Ishikawa (cell line): ENCODE data around the gene DCHS2.

Experiments
- CEBPB ChIP-seq: IDR thresholded peaks from 2 replicates; pipeline ENCODE4 v1.6.1; 2012
- EGR1 ChIP-seq: IDR thresholded peaks from 2 replicates; pipeline ENCODE4 v1.6.1; 2012
- EP300 ChIP-seq: IDR thresholded peaks from 2 replicates; pipeline ENCODE4 v1.6.1; 2012; ENCODE audit warnings: borderline replicate concordance
- FOXM1 ChIP-seq: IDR thresholded peaks from 2 replicates; pipeline ENCODE4 v1.6.1; 2012; ENCODE audit warnings: low read depth, borderline replicate concordance
- NFIC ChIP-seq: IDR thresholded peaks from 2 replicates; pipeline ENCODE4 v1.6.1; 2012
- RAD21 ChIP-seq: IDR thresholded peaks from 2 replicates; pipeline ENCODE4 v1.6.1; 2012; ENCODE audit warnings: low read depth
- TAF1 ChIP-seq: IDR thresholded peaks from 2 replicates; pipeline ENCODE4 v1.6.1; 2012; ENCODE audit warnings: low read depth, mild to moderate bottlenecking
- TCF12 ChIP-seq: IDR thresholded peaks from 2 replicates; pipeline ENCODE4 v1.6.1; 2012; ENCODE audit warnings: low read depth
- YY1 ChIP-seq: IDR thresholded peaks from 2 replicates; pipeline ENCODE4 v1.6.1; 2012; ENCODE audit warnings: low read depth
- ZBTB7A ChIP-seq: IDR thresholded peaks from 2 replicates; pipeline ENCODE4 v1.6.1; 2012; ENCODE audit warnings: low read depth
- TF ChIP-seq, protein P1 (sequence below): IDR thresholded peaks from 2 replicates; pipeline ENCODE4 v1.6.1; 2012
- TF ChIP-seq, protein P2 (sequence below): IDR thresholded peaks from 2 replicates; pipeline ENCODE4 v1.6.1; 2012; ENCODE audit warnings: low read depth, mild to moderate bottlenecking

DNA sequence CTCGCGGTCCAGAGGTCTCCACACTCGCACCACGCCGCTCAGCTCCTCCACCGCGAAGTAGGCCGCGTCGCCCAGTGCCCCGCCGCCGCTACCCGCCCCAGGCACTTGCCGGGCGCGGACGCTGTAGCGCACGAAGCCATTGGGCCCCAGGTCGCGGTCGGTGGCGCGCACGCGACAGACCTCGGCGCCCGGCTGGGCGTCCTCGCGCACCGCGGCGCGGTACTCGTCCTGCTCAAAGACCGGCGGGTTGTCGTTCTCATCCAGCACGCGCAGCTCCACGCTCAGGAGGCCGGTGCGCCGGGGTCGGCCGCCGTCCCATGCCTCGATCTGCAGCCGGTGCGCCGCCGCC, 1.4 kb downstream of the DCHS2 start:
- TF ChIP-seq EGR1, result no peak
- no peak for TF ChIP-seq TAF1
- no peak for TF ChIP-seq EP300
- TF ChIP-seq, protein P1, sequence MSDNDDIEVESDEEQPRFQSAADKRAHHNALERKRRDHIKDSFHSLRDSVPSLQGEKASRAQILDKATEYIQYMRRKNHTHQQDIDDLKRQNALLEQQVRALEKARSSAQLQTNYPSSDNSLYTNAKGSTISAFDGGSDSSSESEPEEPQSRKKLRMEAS, result no peak
- TF ChIP-seq NFIC, result no peak
- no peak for TF ChIP-seq YY1
- TF ChIP-seq RAD21, result no peak
- TF ChIP-seq, protein P2, sequence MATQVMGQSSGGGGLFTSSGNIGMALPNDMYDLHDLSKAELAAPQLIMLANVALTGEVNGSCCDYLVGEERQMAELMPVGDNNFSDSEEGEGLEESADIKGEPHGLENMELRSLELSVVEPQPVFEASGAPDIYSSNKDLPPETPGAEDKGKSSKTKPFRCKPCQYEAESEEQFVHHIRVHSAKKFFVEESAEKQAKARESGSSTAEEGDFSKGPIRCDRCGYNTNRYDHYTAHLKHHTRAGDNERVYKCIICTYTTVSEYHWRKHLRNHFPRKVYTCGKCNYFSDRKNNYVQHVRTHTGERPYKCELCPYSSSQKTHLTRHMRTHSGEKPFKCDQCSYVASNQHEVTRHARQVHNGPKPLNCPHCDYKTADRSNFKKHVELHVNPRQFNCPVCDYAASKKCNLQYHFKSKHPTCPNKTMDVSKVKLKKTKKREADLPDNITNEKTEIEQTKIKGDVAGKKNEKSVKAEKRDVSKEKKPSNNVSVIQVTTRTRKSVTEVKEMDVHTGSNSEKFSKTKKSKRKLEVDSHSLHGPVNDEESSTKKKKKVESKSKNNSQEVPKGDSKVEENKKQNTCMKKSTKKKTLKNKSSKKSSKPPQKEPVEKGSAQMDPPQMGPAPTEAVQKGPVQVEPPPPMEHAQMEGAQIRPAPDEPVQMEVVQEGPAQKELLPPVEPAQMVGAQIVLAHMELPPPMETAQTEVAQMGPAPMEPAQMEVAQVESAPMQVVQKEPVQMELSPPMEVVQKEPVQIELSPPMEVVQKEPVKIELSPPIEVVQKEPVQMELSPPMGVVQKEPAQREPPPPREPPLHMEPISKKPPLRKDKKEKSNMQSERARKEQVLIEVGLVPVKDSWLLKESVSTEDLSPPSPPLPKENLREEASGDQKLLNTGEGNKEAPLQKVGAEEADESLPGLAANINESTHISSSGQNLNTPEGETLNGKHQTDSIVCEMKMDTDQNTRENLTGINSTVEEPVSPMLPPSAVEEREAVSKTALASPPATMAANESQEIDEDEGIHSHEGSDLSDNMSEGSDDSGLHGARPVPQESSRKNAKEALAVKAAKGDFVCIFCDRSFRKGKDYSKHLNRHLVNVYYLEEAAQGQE, result no peak
- TF ChIP-seq ZBTB7A, result no peak
- TF ChIP-seq CEBPB, result no peak
- no peak for TF ChIP-seq FOXM1
- no peak for TF ChIP-seq TCF12
